GM13976 (cell line): ENCODE data around the gene C1QTNF1.

Source experiments
- DNase-seq: peaks from one replicate; pipeline ENCODE4 v3.0.0; 2012; ENCODE audit warnings: low spot score
- CTCF ChIP-seq: IDR thresholded peaks from 2 replicates; pipeline ENCODE4 v1.5.1; 2012; ENCODE audit warnings: borderline replicate concordance, mild to moderate bottlenecking; ENCODE audit not compliant: insufficient read depth; ENCODE audit errors: extremely low read depth, missing control alignments, control extremely low read depth
- in situ Hi-C: fragments of 300-500 bp; cut with MboI; formaldehyde crosslinking; loops from one replicate; pipeline ENCODE4 v1.12.0; 2022; ENCODE audit warnings: low sequenced_read_pairs, mixed read lengths, inconsistent platforms; ENCODE audit not compliant: unreplicated experiment

Gene C1QTNF1

GRCh38 chr17:79023886-79024771, at the start of gene C1QTNF1:
TSS of gene C1QTNF1 (plus strand) at chr17:79024169. CDS start at chr17:79043969, 19,800 bp downstream.
- peak; percentile 75 for DNase-seq
- TF ChIP-seq CTCF: no peak
- in situ Hi-C loops: no loop called here

- DNase-seq: no peak
- in situ Hi-C loops: no loop called here
- no peak for TF ChIP-seq CTCF
These were observed 49.1 kb upstream of the C1QTNF1 start for GRCh38 chr17:78974635-78975591.

GRCh38 chr17:78976907-78977680, 46.9 kb upstream of the C1QTNF1 start:
- TF ChIP-seq CTCF: no peak
- in situ Hi-C loops: no loop called here
- DNase-seq: no peak

- DNase-seq: no peak
- in situ Hi-C loops: no loop called here
- no peak for TF ChIP-seq CTCF
These were observed 46.4 kb upstream of the C1QTNF1 start for GRCh38 chr17:78977681-78977943.

- in situ Hi-C loops: no loop called here
- no peak for DNase-seq
- no peak for TF ChIP-seq CTCF
These were observed 45.7 kb upstream of the C1QTNF1 start for GRCh38 chr17:78977997-78978973.
